ENCODE measurements around the gene HECTD4. TPM values are rescaled to one million over a fixed set of nuclear protein-coding genes. Genes with fewer than 3 reads are reported as not detected.

HECTD4 gene
- total and polyA plus RNA-seq, 10 donors = 5.4 to 70.8 (median 50.1) TPM

- 92 to 96% (median 93%) methylated on average over 12 to 19 of the region's 19 CpGs for WGBS, 5 donors
- TF ChIP-seq POLR2A (IDR thresholded peaks at IDR 0.05) (no peak), POLR2AphosphoS5 (IDR thresholded peaks at IDR 0.05) (peak in 1 of 3 donors; percentile 19)
- DNase-seq = peak; percentile 66
- no peak overlapping the region for H3K4me3 ChIP-seq
- H3K27ac ChIP-seq = no peak overlapping the region
- intact Hi-C loops (cut with DNase I; ENCODE audit: low total_unique reads) = no loop called here
- H3K36me3 ChIP-seq = peaks cover 0 to 93% (median 44%) of the 10 kb centered on the region in 6 donors
- no peaks in the 10 kb centered on the region for H3K27me3 ChIP-seq (replicated peaks in 1 of 7)
- H3K9me3 ChIP-seq = no peaks in the 10 kb centered on the region
- H3K4me1 ChIP-seq = peaks cover 0 to 11% (median 0%) of the 10 kb centered on the region in 6 donors
Observed at GRCh38 chr12:112169161-112169872, 212.9 kb downstream of the HECTD4 start.

GRCh38 chr12:112168561-112168971, 213.7 kb downstream of the HECTD4 start:
- H3K36me3 ChIP-seq = peaks cover 0 to 93% (median 49%) of the 10 kb centered on the region in 6 donors
- H3K4me3 ChIP-seq = no peak overlapping the region
- no peaks in the 10 kb centered on the region for H3K27me3 ChIP-seq (replicated peaks in 1 of 7)
- no peak overlapping the region for H3K27ac ChIP-seq
- peak; percentile 62 for DNase-seq
- H3K4me1 ChIP-seq = peaks cover 0 to 11% (median 0%) of the 10 kb centered on the region in 6 donors
- TF ChIP-seq POLR2A (IDR thresholded peaks at IDR 0.05) (no peak), POLR2AphosphoS5 (IDR thresholded peaks at IDR 0.05) (no peak), CTCF (IDR thresholded peaks at IDR 0.05 in 8 of 11, conservative IDR thresholded peaks at IDR 0.05 in 3 of 11) (no peak)
- intact Hi-C loops (cut with DNase I; ENCODE audit: low total_unique reads) = no loop called here
- H3K9me3 ChIP-seq = no peaks in the 10 kb centered on the region
- 86 to 96% (median 92%) methylated on average over 7 to 8 of the region's 8 CpGs for WGBS, 5 donors

GRCh38 chr12:112167718-112168525, 214.3 kb downstream of the HECTD4 start:
- Histone ChIP-seq H3K9me3 (no peaks in the 10 kb centered on the region), H3K27ac (no peak overlapping the region), H3K36me3 (peaks cover 0 to 93% (median 52%) of the 10 kb centered on the region in 6 donors), H3K4me1 (peaks cover 0 to 11% (median 0%) of the 10 kb centered on the region in 6 donors), H3K4me3 (no peak overlapping the region), H3K27me3 (replicated peaks in 1 of 7) (no peaks in the 10 kb centered on the region)
- 91 to 94% (median 92%) methylated on average over 27 to 32 of the region's 32 CpGs for WGBS, 5 donors
- TF ChIP-seq POLR2AphosphoS5 (IDR thresholded peaks at IDR 0.05) (no peak), CTCF (IDR thresholded peaks at IDR 0.05 in 8 of 11, conservative IDR thresholded peaks at IDR 0.05 in 3 of 11) (no peak), POLR2A (IDR thresholded peaks at IDR 0.05) (no peak)
- intact Hi-C loops (cut with DNase I; ENCODE audit: low total_unique reads) = no loop called here
- peak; percentile 59 for DNase-seq

GRCh38 chr12:112167031-112167461, 215.2 kb downstream of the HECTD4 start:
- Histone ChIP-seq H3K9me3 (no peaks in the 10 kb centered on the region), H3K27ac (no peak overlapping the region), H3K4me3 (no peak overlapping the region), H3K4me1 (peaks cover 0 to 11% (median 0%) of the 10 kb centered on the region in 6 donors), H3K27me3 (replicated peaks in 1 of 7) (no peaks in the 10 kb centered on the region), H3K36me3 (peaks cover 0 to 93% (median 52%) of the 10 kb centered on the region in 6 donors)
- peak; percentile 64 for DNase-seq
- WGBS, 5 donors = 92 to 100% (median 95%) methylated on average over 8 to 12 of the region's 12 CpGs
- TF ChIP-seq POLR2A (IDR thresholded peaks at IDR 0.05) (no peak), CTCF (IDR thresholded peaks at IDR 0.05 in 8 of 11, conservative IDR thresholded peaks at IDR 0.05 in 3 of 11) (no peak)
- intact Hi-C loops (cut with DNase I; ENCODE audit: low total_unique reads) = no loop called here
